ENCODE measurements around the gene FGF14. TPM values are rescaled to one million over a fixed set of nuclear protein-coding genes. Genes with fewer than 3 reads are reported as not detected.

Gene FGF14
- total RNA-seq, 3 donors from 2014 or later, result 0.43 to 2.5 (median 0.70) TPM

DNA sequence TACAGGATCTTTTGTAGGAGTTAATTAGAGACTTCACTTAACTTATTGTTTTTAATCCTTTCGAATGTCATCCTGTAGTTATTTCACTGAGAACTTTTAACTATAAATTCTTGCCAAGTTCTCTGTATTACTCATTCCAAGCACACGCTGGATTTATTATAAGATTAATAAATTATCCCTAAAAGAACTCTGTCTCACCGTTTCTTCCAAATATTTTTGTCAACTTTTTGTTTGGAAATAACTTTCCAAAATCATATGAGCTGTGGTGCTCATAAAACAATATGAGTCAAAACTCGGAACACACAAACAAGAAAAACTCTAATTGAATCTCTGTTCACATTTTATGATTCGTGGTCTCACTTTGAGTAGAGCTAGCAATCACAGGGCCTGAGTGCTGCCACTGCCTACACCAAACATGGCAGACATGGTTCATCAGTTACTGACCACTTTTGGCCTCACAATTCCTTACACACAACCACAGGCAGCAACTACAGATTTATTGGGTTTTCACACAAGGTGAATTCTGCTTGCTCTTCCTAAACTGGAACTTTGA lies 412.0 kb downstream of the FGF14 start:
- intact Hi-C loops (cut with DNase I, micrococcal nuclease), result no loop called here
- no peak for ATAC-seq
- Histone ChIP-seq H3K4me1 (ENCODE audit: low read depth) (no peaks in the 10 kb centered on the region), H3K9me3 (no peaks in the 10 kb centered on the region), H3K36me3 (ENCODE audit: low read depth) (no peaks in the 10 kb centered on the region), H3K4me3 (no peak overlapping the region)
- TF ChIP-seq, protein P1, sequence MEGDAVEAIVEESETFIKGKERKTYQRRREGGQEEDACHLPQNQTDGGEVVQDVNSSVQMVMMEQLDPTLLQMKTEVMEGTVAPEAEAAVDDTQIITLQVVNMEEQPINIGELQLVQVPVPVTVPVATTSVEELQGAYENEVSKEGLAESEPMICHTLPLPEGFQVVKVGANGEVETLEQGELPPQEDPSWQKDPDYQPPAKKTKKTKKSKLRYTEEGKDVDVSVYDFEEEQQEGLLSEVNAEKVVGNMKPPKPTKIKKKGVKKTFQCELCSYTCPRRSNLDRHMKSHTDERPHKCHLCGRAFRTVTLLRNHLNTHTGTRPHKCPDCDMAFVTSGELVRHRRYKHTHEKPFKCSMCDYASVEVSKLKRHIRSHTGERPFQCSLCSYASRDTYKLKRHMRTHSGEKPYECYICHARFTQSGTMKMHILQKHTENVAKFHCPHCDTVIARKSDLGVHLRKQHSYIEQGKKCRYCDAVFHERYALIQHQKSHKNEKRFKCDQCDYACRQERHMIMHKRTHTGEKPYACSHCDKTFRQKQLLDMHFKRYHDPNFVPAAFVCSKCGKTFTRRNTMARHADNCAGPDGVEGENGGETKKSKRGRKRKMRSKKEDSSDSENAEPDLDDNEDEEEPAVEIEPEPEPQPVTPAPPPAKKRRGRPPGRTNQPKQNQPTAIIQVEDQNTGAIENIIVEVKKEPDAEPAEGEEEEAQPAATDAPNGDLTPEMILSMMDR (IDR thresholded peaks at IDR 0.05), result no peak
- no peak for DNase-seq

DNA sequence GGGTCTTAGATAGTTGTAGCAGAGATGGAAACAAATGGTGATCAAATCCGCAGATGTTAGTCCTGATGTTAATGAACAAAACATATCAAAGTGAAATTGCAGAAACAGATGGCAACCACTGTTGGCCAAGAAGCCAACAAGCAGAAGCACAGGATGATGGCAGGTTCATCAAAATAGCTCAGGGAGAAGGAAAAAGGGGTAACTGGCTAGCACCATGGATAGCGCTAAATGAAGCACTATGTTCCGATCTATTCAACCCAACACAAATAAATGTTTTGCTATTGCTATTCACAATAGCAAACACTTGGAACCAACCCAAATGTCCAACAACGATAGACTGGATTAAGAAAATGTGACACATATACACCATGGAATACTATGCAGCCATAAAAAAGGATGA lies 413.7 kb downstream of the FGF14 start:
- TF ChIP-seq, protein P1 (IDR thresholded peaks at IDR 0.05), result no peak
- no peaks in the 10 kb centered on the region for H3K9me3 ChIP-seq
- no peaks in the 10 kb centered on the region for H3K4me1 ChIP-seq (ENCODE audit: low read depth)
- ATAC-seq (no peak), DNase-seq (no peak)
- H3K36me3 ChIP-seq (ENCODE audit: low read depth), result no peaks in the 10 kb centered on the region
- no peak overlapping the region for H3K4me3 ChIP-seq
- intact Hi-C loops (cut with DNase I, micrococcal nuclease), result no loop called here

DNA sequence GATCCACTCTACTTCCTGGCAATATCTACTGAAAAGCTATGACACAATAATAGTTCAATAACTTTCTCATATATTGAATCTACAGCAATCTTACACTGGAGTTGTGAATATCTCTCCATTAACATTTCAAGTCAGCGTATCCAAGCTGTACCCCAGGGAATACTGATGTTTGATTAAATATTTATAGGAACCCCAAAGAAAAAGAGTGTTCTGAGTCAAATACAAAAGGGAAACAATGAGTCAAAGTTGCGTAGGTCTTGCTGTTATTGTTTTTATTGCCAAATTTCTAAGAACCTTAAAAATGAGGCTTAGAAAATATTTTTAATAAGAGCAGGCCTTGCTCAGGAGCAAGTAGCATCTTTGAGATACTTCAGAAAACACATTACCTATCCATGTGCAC lies 415.5 kb downstream of the FGF14 start:
- Histone ChIP-seq H3K9me3 (no peaks in the 10 kb centered on the region), H3K36me3 (ENCODE audit: low read depth) (no peaks in the 10 kb centered on the region), H3K4me1 (ENCODE audit: low read depth) (no peaks in the 10 kb centered on the region), H3K4me3 (no peak overlapping the region)
- TF ChIP-seq, protein P1 (IDR thresholded peaks at IDR 0.05), result no peak
- DNase-seq (no peak), ATAC-seq (no peak)
- intact Hi-C loops (cut with DNase I, micrococcal nuclease), result no loop called here

DNA sequence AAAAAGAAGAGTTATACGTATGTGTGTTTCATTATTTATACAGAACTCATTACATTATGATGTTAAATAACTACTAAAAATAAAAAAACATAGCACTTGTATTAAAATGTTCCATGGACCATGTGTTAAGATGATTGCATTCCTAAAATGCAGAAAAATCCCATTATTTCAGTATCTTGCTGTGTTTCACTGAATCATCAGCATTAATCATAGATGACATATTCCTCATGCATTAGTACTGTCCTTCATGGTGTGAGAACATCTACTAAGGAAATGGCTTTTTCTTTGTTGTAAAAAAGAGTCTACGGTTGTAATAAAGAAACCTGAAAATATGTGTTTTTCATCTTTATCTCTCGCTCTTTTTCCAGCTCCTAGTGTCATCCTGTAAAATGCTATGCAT lies 416.5 kb downstream of the FGF14 start:
- intact Hi-C loops (cut with DNase I, micrococcal nuclease), result no loop called here

DNA sequence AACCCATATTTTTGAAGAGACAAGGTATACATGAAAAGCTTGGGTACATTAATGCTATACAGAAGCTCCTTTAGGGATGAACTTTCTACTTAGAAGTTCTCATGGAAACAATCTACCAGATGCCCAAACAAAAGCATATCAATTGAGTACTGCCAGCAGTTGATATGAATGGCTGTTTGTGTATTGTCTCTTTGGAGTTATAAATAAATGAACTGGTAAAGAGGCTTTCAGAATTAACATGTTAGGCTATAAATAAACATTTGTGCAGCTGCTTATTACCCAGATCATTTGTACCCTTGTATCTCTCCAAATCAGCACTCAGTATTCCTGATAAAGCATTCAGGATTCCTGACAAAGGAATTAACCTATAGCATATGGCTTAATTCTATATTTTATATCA lies 418.9 kb downstream of the FGF14 start:
- DNase-seq (no peak), ATAC-seq (no peak)
- intact Hi-C loops (cut with DNase I, micrococcal nuclease), result no loop called here
- TF ChIP-seq, protein P1 (IDR thresholded peaks at IDR 0.05), result no peak
- no peaks in the 10 kb centered on the region for H3K36me3 ChIP-seq (ENCODE audit: low read depth)
- no peak overlapping the region for H3K4me3 ChIP-seq
- H3K4me1 ChIP-seq (ENCODE audit: low read depth), result no peaks in the 10 kb centered on the region
- H3K9me3 ChIP-seq, result no peaks in the 10 kb centered on the region

More for the DNA sequence above, 416.5 kb downstream of the FGF14 start:
- Histone ChIP-seq H3K4me1 (ENCODE audit: low read depth) (no peaks in the 10 kb centered on the region), H3K36me3 (ENCODE audit: low read depth) (no peaks in the 10 kb centered on the region), H3K4me3 (no peak overlapping the region), H3K9me3 (no peaks in the 10 kb centered on the region)
- TF ChIP-seq, protein P1 (IDR thresholded peaks at IDR 0.05), result no peak
- no peak for DNase-seq
- no peak for ATAC-seq

DNA sequence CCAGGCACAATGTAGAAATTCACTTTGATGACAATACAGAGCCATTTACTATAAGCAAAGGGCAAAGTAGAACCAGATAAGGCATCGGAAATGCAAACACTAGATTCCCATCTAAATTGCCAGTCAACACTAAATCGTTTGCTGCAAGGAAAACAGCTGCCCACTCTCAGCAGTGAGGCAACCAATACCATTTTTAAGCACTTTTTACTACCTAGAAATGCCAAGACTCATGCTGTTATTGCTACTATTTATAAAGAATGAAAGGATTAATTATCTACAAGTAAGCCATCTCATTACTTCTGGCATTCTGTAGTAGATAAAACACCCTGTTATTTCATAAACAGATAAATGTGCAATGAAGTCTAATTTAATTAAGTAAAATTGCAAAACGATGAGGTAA lies 422.0 kb downstream of the FGF14 start:
- H3K4me3 ChIP-seq, result no peak overlapping the region
- no peaks in the 10 kb centered on the region for H3K9me3 ChIP-seq
- peak in 1 of 3 donors; percentile 9 for DNase-seq
- intact Hi-C loops (cut with DNase I, micrococcal nuclease), result no loop called here
- no peaks in the 10 kb centered on the region for H3K36me3 ChIP-seq (ENCODE audit: low read depth)
- TF ChIP-seq, protein P1 (IDR thresholded peaks at IDR 0.05), result no peak
- no peaks in the 10 kb centered on the region for H3K4me1 ChIP-seq (ENCODE audit: low read depth)
- ATAC-seq, result peak; percentile 85
